ENCODE data around the gene BEND6.
"Not testable (repeated sequence)": the region's sequence is repeated elsewhere in the genome, so short reads cannot be mapped to it uniquely, and the experiment has no call there.

The BEND6 gene

DNA sequence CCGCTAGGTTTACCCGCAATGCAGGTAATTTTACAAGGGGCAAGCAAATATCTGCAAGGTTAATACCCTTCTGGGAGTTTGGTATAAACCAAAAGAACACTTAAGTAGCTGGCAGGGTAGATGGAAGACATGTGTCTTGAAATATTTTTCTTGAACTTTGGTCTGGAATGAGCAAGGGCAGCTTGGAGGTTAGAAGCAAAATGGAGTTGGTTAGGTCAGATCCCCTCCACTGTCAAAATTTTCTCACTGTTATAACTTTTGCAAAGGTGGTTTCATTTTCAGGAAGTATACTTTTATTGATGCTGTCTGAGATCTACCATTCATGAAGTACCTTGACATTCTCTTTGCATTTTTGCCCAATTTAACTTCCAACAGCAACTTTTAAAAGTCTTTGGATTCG, 78.3 kb downstream of the BEND6 start:
- no peak for DNase-seq (ENCODE audit: low read depth)

GRCh38 chr6:57035549-57035948, 80.6 kb downstream of the BEND6 start:
- no peak for DNase-seq (ENCODE audit: low read depth)

- DNase-seq (ENCODE audit: low read depth) = no peak
These were observed 84.0 kb downstream of the BEND6 start for GRCh38 chr6:57038906-57039305.

- no peak for DNase-seq (ENCODE audit: low read depth)
These were observed 85.1 kb downstream of the BEND6 start for GRCh38 chr6:57040011-57040410.

DNA sequence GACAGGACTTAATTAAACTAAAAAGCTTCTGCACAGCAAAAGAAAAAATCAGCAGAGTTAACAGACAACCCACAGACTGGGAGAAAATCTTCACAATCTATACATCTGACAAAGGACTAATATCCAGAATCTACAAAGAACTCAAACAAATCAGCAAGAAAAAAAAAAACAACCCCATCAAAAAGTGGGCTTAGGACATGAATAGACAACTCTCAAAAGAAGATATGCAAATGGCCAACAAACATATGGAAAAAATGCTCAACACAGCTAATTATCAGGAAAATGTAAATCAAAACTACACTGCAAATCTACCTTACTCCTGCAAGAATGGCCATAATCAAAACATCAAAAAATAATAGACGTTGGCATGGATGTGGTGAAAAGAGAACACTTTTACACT, 89.2 kb downstream of the BEND6 start:
- not testable (repeated sequence) for DNase-seq (ENCODE audit: low read depth)

DNA sequence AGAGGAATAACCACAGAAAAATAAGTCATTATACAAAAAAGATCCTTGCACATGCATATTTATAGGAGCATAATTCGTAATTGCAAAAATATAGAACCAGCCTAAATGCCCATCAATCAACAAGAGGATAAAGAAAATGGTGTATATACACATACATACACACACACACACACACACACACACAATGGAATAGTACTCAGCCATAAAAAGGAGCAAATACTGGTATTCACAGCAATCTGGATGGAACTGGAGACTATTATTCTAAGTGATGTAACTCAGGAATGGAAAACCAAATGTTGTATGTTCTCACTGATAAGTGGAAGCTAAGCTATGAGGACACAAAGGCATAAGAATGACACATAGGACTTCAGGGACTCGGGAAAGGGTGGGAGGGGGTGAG, 89.7 kb downstream of the BEND6 start:
- no peak for DNase-seq (ENCODE audit: low read depth)

GRCh38 chr6:57046332-57047256, 91.7 kb downstream of the BEND6 start, which contains the start of gene KIAA1586:
TSS of gene KIAA1586 (plus strand) at chr6:57046693. CDS start at chr6:57046756, 63 bp downstream.
- DNase-seq (ENCODE audit: low read depth) = peak; percentile 59

GRCh38 chr6:57047257-57047585, 92.3 kb downstream of the BEND6 start:
- not testable (repeated sequence) for DNase-seq (ENCODE audit: low read depth)

- not testable (repeated sequence) for DNase-seq (ENCODE audit: low read depth)
These were observed 93.0 kb downstream of the BEND6 start for GRCh38 chr6:57047859-57048258.

- DNase-seq (ENCODE audit: low read depth) = no peak
These were observed 93.7 kb downstream of the BEND6 start for GRCh38 chr6:57048577-57048976.

- DNase-seq (ENCODE audit: low read depth) = no peak
These were observed 108.9 kb downstream of the BEND6 start for GRCh38 chr6:57063847-57064246.

DNA sequence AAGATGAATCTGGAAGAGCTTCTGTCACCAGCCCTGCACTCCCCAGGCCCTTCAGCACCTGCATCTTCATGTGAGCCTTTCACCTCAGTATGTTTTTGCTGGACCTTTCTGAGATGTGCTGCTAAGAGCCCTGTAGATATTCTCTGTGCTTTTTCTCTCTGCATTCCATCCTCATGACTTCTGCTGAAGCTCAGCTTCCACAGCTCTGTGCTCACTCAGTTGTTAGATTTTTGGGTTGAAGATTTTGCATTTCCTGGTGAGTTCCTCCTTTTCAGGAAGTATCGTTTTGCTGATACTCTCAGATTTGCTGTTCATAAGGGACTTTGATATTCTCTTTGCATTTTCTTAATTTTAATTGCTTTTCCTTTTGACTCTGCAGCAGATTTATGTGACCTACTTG, 109.9 kb downstream of the BEND6 start:
- no peak for DNase-seq (ENCODE audit: low read depth)

DNA sequence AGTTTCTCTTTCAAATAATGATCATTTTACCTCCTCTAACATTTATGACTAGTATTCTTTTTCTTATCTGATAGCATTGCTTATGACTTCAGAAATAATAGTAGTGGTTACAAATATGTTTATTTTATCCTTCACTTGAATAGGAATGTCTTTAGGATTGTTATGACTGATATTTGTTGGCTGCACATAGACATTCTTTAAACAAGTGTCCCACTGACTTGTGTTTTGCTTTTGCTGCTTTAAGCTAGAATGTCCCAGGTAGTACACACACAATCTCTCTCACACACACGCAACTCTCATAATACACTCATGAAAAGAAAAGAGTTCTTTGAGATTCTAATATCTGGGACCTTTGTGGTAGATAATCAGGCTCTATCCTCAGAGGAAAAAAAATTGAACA, 113.2 kb downstream of the BEND6 start:
- no peak for DNase-seq (ENCODE audit: low read depth)

DNA sequence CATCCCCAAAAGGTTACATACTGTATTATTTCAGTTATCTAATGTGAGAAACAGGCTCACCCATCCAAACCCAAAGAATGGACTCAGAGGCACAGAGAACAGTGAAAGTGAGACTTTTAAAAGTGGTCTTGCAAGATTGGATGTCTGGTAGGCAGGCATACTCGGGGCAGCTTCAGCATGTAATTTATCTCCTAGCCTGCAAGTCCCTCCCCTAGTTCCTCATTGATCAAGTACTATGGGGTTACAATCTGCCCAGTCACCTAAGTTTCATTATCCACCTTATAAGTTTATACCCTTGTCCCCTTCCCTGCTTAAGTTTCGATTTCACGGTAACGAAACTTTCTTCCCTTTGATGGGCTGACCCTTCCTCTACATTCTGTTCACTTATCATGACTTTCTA, 114.3 kb downstream of the BEND6 start:
- no peak for DNase-seq (ENCODE audit: low read depth)

GRCh38 chr6:57069920-57070331, 115.0 kb downstream of the BEND6 start:
- no peak for DNase-seq (ENCODE audit: low read depth)

- no peak for DNase-seq (ENCODE audit: low read depth)
These were observed 117.2 kb downstream of the BEND6 start for GRCh38 chr6:57072108-57072507.

DNA sequence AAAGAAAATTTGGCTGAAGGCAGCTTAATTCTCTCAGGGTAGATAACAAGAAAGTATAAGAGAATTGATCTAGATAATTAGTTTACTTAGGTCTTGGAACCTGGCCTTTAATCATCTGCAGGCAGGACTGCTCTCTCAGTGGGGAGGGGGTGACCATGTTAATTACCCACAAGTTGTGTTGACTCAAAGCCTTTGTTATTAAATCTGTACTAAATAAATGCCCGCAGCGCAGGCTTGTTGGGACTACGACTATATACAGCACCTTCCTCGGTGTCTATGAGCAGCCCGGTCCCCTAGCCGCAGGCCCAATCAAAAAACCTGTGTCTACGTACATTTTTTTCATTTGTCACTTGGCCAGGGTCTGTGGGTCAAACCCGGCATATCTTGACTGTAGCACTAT, 119.5 kb downstream of the BEND6 start:
- DNase-seq (ENCODE audit: low read depth) = no peak

- DNase-seq (ENCODE audit: low read depth) = no peak
These were observed 120.2 kb downstream of the BEND6 start for GRCh38 chr6:57075092-57075491.

All from HS-5 (cell line).